H4 (cell line): Measurements from ENCODE around the gene ZBED4. TPM values are rescaled to one million over a fixed set of nuclear protein-coding genes. Genes with fewer than 3 reads are reported as not detected.
"Not testable (repeated sequence)": the region's sequence is repeated elsewhere in the genome, so short reads cannot be mapped to it uniquely, and the experiment has no call there.

Experiments
- DNase-seq: peaks from one replicate; pipeline ENCODE4 v3.0.0-alpha.2; 2015; ENCODE audit warnings: low spot score
- total RNA-seq: library from RNA; depleted of rRNA; stranded (reverse); fragments of >200 nt; shearing (Covaris generic); gene quantifications from 2 replicates; pipeline ENCODE4 v1.2.3, GENCODE V29; 2014; rRNA removed

Gene ZBED4, protein sequence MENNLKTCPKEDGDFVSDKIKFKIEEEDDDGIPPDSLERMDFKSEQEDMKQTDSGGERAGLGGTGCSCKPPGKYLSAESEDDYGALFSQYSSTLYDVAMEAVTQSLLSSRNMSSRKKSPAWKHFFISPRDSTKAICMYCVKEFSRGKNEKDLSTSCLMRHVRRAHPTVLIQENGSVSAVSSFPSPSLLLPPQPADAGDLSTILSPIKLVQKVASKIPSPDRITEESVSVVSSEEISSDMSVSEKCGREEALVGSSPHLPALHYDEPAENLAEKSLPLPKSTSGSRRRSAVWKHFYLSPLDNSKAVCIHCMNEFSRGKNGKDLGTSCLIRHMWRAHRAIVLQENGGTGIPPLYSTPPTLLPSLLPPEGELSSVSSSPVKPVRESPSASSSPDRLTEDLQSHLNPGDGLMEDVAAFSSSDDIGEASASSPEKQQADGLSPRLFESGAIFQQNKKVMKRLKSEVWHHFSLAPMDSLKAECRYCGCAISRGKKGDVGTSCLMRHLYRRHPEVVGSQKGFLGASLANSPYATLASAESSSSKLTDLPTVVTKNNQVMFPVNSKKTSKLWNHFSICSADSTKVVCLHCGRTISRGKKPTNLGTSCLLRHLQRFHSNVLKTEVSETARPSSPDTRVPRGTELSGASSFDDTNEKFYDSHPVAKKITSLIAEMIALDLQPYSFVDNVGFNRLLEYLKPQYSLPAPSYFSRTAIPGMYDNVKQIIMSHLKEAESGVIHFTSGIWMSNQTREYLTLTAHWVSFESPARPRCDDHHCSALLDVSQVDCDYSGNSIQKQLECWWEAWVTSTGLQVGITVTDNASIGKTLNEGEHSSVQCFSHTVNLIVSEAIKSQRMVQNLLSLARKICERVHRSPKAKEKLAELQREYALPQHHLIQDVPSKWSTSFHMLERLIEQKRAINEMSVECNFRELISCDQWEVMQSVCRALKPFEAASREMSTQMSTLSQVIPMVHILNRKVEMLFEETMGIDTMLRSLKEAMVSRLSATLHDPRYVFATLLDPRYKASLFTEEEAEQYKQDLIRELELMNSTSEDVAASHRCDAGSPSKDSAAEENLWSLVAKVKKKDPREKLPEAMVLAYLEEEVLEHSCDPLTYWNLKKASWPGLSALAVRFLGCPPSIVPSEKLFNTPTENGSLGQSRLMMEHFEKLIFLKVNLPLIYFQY
- total RNA-seq = 5.1 and 9.1 TPM in 2 replicates

DNA sequence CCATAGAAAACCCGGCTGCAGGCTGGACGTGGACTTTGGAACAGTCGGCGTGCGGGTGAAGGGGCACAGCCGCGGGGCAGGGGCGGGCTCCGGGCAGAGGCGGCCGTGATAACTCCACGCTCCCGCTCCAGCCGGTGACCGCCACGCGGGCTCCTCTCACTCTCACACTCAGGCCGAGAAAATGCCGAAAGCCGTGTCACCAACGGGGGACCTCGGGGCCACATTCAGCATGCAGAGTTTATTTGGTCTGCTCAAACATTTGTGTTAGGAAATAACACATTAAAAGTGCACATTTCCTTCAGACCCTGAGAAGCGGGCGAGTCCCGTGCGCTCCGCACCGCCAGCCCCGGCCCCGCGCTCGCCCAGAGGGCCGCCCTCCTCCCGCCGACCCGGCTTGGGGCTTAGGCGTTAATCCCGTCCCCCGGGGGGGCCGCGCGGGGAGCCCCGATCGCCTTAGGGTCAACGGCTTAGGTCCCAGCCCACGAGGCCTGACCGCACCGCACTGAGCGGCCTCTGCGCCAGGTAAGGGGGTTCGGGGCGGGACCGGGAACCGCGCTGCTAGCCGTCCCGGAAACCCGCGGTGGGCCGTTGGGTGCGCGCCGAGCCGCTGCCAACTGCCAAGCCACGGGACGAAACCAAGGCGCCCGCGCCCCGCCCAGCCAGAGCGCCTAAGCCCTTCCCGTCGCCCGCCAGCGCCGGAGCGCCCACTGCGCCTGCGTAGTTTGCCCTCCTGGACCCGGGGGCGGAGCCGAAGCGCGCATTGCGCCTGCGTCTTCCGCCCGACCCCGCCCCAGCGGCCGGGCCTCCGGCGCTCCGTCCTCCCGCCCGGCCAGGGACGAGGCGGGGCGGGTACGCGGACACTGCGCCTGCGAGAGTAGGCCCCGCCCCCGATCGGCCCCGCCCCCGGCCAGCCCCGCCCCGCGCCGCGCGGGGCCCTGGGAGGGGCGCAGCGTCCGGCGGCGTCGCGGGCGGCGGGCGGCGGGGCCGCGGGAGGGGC lies at the start of gene ZBED4:
TSS of gene ZBED4 (plus strand) at position 947 of the 997 bp plus-strand sequence. CDS start 29,819 bp downstream, outside the sequence.
- peak; percentile 90 for DNase-seq

DNA sequence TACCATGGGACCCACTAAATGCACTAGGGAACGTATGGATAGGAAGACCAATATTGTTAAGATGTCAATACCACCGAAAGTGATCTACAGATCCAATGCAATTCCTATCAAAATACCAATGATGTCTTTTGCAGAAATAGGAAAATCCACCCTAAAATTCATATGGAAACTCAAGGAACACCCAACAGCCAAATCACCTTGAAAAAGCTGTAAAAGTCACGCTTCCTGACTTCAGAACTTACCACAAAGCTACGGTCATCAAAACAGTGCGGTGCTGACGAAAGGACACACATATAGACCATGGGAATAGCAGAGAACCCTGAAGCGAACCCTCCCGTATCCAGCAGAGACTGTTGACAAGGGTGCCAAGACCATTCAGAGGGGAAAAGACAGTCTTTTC lies 46.5 kb upstream of the ZBED4 start:
- DNase-seq = no peak

DNA sequence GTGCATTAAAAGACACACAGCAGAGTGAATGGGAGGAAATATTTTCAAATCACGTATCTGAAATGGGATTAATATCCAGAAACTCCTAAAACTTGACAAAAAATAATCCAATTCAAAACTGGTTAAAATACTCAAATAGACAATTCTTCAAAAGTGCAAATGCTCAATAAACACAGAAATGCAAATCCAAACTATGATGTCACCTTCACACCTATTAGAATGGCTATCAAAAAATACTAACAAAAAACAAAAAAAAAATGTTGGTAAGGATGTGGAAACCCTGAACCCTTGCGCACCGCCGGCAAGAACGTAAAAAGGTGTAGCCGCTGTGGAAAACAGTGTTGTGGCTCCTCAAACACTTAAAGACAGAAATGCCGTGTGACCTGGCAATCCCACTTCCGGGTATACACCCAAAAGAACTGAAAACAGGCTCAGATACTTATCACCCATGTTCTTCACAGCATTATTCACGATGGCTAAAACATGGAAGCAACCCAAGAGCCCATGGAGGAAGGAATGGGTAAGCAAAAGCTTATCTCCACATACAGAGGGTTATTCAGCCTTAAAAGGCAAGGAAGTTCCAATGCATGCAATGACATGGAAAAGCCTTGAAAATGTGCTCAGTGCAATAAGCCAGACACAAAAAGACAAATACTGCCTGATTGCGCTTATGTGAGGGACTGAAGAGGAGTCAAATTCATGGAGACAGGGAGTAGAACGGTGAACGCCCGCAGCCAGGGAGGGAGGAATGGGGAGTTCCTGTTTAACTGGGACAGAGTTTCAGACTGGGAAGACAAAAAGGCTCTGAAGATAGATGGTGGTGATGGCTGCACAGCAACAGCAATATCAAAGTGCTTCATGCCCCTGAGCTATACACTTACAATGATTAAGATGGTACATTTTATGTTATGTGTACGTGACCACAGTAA lies 45.6 kb upstream of the ZBED4 start:
- no peak for DNase-seq

DNA sequence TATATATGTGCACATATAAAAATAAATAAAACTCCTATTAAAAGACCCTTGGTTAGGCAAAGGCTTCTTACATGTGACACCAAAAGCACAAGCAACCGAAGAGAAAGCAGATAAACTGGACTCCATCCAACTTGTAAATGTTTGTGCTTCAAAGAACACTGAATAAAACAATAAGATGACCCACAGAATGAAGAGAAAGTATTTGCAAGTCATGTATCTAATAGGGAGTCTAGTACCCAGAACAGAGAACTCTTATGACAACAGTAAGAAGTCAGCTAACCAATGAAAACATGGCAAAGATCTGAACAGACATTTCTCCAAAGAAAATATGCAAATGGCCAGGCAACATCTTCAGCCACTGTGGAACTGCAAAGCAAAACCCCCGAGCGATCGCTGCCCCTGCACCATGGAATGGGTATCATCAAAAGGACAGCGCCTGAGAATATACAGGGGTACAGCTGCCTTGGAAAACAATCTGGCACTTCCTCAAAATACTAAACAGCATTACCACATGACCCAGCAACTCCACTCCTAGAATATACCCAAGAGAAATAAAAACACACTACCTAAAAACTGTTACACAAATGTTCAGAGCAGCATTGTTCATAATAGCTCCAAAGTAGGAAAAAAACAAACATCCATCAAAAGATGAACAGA lies 43.2 kb upstream of the ZBED4 start:
- DNase-seq = no peak

DNA sequence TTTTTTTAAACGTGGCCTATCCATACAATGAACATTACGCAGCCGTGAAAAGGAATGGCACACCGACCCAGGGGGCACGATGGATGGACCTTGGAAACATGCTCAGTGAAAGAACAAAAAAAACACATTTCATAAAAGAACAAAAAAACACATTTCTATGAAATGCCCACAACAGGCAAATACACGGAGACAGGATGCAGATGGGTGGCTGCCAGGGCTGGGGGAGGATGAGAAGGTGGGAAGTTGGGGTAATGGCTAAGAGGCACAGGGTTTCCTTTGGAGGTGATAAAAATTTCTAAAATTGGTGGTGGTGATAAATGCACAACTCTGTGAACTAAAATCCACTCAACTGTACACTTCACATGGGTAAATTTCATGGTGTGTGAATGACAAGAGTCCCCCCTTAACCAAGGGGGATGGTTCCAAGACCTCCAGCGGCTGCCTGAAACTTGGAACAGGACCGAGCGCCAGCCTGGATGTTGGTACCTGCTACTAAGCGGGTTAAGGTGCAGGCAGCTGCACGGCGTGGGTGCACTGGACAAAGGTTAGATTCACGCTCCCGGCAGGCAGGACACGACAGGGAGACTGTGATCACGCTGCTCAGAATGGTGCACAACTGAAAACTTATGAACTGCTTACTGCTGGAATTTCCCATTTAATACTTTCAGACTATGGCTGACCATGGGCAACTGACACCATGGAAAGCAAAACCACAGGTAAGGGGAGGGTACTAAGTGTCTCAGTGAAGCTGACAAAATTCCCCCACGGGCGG lies 42.4 kb upstream of the ZBED4 start:
- no peak for DNase-seq

DNA sequence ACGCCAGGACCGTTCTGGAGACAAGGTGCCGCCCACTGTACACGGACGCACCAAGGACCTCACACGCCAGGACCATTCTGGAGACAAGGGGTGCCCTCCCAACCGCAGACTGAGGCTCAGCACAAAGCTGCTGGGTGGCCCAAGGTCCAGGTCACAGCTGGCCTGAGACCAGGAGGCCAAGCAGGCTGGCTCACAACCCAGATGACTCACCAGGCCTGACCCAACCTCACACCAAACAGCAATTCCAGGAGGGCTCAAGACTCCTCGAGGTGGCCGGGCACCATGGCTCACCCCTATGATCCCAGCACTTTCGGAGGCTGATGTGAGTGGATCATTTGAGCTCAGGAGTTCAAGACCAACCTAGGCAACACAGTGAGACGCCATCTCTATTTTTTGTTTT lies 40.8 kb upstream of the ZBED4 start:
- no peak for DNase-seq

DNA sequence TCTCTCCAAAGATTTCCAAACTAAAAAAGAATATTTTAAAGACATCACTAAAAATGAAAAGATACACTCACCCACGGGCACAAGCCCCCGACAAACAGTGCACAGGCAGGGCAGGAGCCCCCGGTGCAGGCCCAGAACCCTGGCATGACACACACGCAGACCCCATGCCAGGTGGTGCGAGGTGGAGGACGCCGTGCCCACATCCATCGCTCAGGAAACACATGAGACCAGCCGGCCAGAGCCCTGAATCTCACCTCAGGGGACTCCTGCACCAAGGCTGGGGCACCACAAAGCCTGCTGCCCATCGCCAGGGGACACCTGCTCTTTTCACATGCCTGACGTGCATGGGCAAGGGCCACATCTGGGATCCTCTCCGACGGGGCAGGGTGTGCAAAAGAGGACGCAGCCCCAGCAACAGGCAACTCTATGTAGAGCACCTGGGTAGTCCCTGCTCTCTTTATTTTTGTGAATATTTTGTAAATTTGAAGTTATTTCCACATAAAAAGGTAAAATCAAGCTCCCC lies 39.4 kb upstream of the ZBED4 start:
- DNase-seq = no peak

DNA sequence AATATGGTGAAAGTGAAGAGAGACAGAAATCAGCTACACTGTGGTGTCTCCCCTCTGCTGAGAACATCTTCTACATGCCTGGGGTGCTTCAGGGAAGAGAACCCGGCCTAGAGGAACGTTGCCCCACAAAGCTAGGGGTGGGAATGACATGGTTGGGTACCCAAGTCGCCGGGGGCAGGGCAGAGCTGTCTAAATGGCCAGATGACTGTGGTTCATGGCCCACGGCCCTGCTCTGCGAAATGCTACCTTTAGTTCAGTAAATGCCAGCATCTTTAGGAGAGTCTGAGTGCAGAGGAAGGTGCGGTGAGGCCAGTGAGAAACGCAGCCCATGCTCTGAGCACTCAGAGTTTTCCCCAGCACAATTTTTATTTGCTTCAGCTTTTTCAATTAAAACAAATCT lies 38.8 kb upstream of the ZBED4 start:
- DNase-seq = no peak

DNA sequence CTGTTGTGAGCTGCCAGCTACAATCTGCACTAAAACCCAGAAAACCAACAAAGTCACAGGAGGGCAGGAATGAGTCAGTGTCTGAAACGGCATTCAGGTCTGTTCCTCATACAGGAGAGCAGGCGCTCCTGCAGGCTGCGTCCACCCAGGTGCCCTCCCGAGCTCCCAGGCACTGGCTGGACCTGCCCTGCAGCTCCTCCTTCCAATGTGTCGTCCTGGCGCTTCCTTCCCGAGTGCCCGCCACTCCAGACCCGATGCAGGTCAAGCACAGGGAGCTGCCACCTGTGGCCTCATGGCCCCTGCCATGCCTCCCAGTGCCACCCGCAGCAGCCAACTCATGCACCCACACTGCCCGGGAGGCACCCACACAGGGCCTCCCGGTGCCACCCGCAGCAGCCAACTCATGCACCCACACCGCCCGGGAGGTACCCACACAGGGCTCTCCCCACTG lies 38.0 kb upstream of the ZBED4 start:
- DNase-seq = no peak

DNA sequence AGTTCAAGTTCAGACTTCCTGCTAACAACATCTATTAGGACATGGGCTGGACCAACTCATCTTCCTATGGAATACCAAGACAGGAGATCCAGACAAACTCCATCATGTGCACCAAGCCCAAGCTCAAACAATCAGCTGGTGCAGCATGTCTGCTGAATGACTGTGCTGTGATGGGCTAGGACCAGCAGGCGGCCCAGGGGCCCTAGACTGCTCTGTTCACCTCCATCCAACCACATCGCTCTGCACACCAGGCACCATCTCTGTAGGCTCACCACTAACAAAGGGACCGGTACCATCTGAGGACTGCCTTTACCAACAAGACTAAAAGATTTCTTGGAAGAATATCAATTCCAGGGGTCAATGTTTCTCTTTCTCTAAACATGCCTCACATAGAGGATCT lies 36.3 kb upstream of the ZBED4 start:
- DNase-seq = no peak

DNA sequence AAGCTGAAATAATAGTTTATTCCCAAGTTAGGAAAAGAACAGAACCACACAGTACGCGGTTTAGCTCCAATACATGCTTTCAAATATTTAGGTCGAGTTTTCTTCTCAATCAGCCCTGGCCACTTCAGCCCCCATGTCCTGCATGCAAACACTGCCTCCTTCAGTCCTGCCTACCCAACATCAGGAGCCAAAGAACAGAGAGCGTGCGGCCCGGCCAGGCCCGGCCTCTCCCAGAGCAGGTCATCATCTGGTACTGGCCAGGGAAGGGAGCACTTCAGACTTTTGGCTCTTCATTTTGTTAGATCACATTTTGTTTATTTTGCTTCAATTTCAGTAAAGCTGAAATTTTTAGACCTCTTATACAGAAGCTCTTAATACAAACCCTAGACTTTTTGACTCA lies 32.7 kb upstream of the ZBED4 start:
- no peak for DNase-seq

DNA sequence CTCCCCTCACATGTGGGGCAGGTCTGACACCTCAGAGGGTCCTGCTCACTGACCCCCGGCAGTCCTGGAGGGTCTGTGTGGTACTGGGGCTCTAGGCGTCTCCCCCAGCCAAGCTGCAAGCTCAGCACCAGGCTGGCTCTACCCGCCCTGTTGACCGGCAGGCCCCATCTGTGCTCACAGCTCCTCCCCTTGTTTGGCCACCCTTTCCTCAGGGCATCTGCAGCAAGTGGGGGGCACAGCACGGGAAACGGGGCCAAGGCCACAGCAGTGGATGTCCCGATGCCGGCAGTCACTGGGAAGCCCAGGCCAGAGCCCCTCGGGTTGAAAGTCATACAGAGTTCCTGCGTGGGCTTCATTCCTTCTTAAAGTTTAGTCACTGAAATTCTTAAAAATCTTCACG lies 31.9 kb upstream of the ZBED4 start:
- not testable (repeated sequence) for DNase-seq

DNA sequence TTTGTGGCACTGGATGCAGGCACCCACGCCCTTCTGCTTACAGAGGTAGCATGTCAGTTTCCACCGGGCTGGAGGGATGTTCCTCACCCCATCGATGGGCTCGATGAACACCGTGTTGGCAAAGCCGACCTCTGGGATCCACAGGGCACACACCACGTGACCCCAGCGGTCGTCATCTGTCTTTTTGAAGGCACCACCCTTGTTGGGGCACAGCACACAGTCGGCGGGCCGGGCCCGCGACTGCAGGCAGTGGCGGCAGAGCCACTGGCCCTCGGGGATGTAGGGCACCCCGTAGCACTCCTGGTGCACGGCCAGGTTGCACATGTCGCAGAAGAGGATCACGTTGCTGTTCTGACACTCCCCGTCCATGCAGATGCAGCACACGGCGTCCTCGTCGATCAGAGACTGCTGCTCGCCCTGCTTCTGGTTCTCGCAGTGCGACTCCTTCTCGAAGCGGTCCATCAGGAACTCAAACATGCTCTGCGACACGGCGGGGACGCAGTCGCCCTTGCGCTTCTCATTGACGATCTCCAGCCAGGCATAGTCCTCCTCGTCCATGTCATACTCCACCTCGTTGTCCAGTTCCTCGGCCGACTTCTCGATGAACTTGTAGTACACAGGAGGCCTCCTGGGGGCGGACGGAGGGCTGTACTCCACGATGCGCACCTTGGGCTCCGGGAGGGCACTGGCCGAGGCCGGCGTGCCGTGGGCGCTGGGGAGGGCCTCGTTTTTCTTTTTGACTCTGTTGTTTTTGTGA lies 30.2 kb upstream of the ZBED4 start:
- DNase-seq = no peak

DNA sequence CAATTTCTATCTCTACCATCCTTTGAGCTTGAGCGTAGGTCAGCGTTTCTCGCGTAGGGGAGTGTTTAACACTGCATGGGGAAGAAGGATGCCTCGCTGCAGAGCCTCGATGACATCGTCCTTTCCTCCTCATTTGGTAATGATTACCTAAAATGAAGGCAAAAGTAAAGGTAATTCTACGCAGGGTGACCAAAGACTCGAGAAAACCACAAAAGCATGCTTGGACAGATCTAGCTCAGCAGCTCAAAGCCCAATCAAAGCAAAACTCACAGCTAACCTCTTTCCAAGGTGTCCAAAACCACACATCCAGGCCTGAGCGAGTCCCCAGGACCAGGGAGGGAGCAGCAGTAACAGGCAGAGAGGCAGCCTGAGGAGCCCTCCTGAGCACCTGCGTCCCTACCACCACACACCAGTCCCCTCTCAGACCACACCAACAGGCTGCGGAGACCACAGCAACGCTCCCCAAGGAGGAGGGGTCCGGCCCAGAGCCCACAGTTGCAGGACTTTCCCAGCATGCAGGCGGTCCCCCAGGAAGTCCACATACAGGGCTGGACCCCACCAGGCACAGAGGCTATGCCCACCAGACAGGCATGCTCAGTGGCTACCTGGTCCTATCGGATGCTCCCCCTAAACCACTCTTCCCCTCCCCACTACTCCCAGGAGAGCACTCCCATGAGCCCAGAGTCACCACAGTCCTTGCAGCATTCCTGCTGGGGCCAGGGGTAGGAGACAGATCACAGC lies 29.3 kb upstream of the ZBED4 start:
- DNase-seq = no peak

DNA sequence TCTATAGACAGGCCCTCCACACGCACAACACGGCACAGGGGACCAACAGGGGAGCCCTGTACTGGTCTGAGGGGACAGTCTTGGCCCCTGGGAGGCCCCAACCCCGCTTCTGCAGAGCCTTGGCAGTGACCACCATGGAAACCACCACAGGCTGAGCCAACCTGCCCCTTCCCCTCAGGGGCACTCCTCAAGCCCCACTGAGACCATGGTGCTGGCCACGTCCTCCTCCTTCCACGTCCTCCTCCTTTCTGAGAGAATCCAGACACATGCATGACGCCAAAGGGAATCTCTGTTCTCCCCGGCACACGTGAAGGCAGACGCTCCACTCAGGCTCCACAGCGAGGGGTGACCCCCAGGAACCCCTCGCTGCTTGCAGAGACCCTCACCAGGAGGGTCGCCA lies 28.7 kb upstream of the ZBED4 start:
- no peak for DNase-seq

DNA sequence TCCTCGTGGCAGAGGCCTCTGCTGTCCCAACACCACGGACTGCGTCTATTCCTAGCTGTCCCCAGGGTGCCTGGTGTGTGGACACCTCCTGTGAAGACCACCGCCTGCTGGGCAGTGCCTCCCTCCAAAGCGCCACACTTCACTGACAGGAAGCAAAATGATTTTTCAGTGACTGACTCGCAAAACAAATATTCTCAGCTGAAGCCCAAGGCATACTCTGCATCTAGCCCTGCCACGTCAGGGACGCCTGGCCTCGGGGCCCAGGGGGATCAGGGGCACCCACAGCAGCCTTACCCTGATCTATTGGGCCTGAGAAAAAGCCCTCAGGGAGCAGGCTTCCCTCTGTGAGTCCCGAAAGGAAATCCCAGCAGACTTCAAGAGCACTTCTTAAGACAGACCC lies 28.2 kb upstream of the ZBED4 start:
- DNase-seq = no peak
